ENCODE measurements around the gene LNP1.

GRCh38 chr3:100420885-100421284, 19.5 kb downstream of the LNP1 start:
- TF ChIP-seq CTCF (IDR thresholded peaks at IDR 0.05; ENCODE audit: insufficient read depth, low read length, poor library complexity, severe bottlenecking) (no peak), EZH2phosphoT487 (conservative IDR thresholded peaks at IDR 0.05; ENCODE audit: low read length) (no peak)

All from SU-DHL-6 (cell line).